HG03196 (cell line): ENCODE measurements around the gene H2BK1.

ENCODE experiments used
- ATAC-seq: cut with Tn5 transposase; IDR thresholded peaks from one replicate; pipeline ENCODE4 v1.9.1; 2021; ENCODE audit not compliant: unreplicated experiment

The H2BK1 gene

GRCh38 chr7:151210087-151210854, at the start of gene H2BK1:
TSS of gene H2BK1 (minus strand) at chr7:151210488. CDS start at chr7:151210318, 170 bp downstream.
- ATAC-seq: no peak

- no peak for ATAC-seq
Measured at GRCh38 chr7:151257990-151258389, 47.7 kb upstream of the H2BK1 start.

- no peak for ATAC-seq
Measured at GRCh38 chr7:151256410-151257045, 46.2 kb upstream of the H2BK1 start.

GRCh38 chr7:151255390-151255789, 45.1 kb upstream of the H2BK1 start:
- ATAC-seq: no peak

- no peak for ATAC-seq
Measured at GRCh38 chr7:151254851-151255250, 44.6 kb upstream of the H2BK1 start.

GRCh38 chr7:151254316-151254715, 44.0 kb upstream of the H2BK1 start:
- no peak for ATAC-seq

GRCh38 chr7:151252961-151253711, 42.8 kb upstream of the H2BK1 start:
- ATAC-seq: no peak

- ATAC-seq: no peak
Measured at GRCh38 chr7:151252561-151252835, 42.2 kb upstream of the H2BK1 start.

GRCh38 chr7:151251689-151252560, 41.6 kb upstream of the H2BK1 start:
- ATAC-seq: no peak

GRCh38 chr7:151251328-151251688, 41.0 kb upstream of the H2BK1 start:
- no peak for ATAC-seq

- no peak for ATAC-seq
Measured at GRCh38 chr7:151250181-151251132, 40.2 kb upstream of the H2BK1 start.

GRCh38 chr7:151249732-151250072, 39.4 kb upstream of the H2BK1 start:
- ATAC-seq: no peak

- no peak for ATAC-seq
Measured at GRCh38 chr7:151249034-151249731, 38.9 kb upstream of the H2BK1 start.

- ATAC-seq: no peak
Measured at GRCh38 chr7:151248346-151249033, 38.2 kb upstream of the H2BK1 start, which contains the start of gene SMARCD3. TSS of gene SMARCD3 (minus strand) at chr7:151248694. CDS start at chr7:151248562, 132 bp downstream.

GRCh38 chr7:151247611-151248345, 37.5 kb upstream of the H2BK1 start:
- no peak for ATAC-seq

GRCh38 chr7:151246851-151247580, 36.7 kb upstream of the H2BK1 start:
- ATAC-seq: no peak

- no peak for ATAC-seq
Measured at GRCh38 chr7:151246102-151246850, 36.0 kb upstream of the H2BK1 start.
